OCI-LY7 (cell line): ENCODE measurements around the gene RCE1. TPM values are rescaled to one million over a fixed set of nuclear protein-coding genes. Genes with fewer than 3 reads are reported as not detected.

Experiments
- BruUV-seq: library from RNA; stranded (reverse); fragments of 400-500 nt; replicated peaks from 2 replicates; lab custom pipeline; 2021; lab: Mats Ljungman, UMichigan
- CTCF ChIA-PET: fragments of 300-600 bp; sonication (Branson Sonifier 250); formaldehyde crosslinking; loops from one replicate; lab custom pipeline; 2022; ENCODE audit warnings: antibody characterized with exemption; ENCODE audit not compliant: unreplicated experiment; lab: Charles Lee
- POLR2A ChIA-PET: fragments of 300-600 bp; sonication (Branson Sonifier 250); formaldehyde crosslinking; loops from one replicate; lab custom pipeline; 2022; ENCODE audit warnings: antibody characterized with exemption; lab: Charles Lee
- DNase-seq: peaks from one replicate; pipeline ENCODE4 v3.0.0-alpha.2; 2015; ENCODE audit warnings: low spot score
- H2AFZ ChIP-seq: fragments of 200-600 bp; sonication (generic), shearing (Covaris generic); 2 replicates; pipeline ENCODE4 v1.6.1; 2014; ENCODE audit warnings: mild to moderate bottlenecking, antibody characterized with exemption, low read length, moderate library complexity
- H3K27ac ChIP-seq: fragments of 200-600 bp; sonication (generic); 2 replicates; pipeline ENCODE4 v1.5.1; 2014; ENCODE audit warnings: mixed run types, low read depth, mild to moderate bottlenecking, moderate library complexity, low read length, inconsistent platforms; ENCODE audit not compliant: poor library complexity, severe bottlenecking
- H3K36me3 ChIP-seq: fragments of 200-600 bp; sonication (generic); 2 replicates; pipeline ENCODE4 v1.6.1; 2014; ENCODE audit warnings: mild to moderate bottlenecking, antibody characterized with exemption, low read length, moderate library complexity, mixed read lengths; ENCODE audit not compliant: insufficient read depth
- H3K4me1 ChIP-seq: fragments of 200-600 bp; sonication (generic); 2 replicates; pipeline ENCODE4 v1.5.1; 2014; ENCODE audit warnings: mild to moderate bottlenecking, low read length; ENCODE audit not compliant: insufficient read depth, poor library complexity, severe bottlenecking
- H3K4me2 ChIP-seq: fragments of 200-600 bp; sonication (generic); 2 replicates; pipeline ENCODE4 v1.6.1; 2014; ENCODE audit warnings: mild to moderate bottlenecking, low read length
- H3K4me3 ChIP-seq: fragments of 200-600 bp; sonication (generic); 2 replicates; pipeline ENCODE4 v1.5.1; 2014; ENCODE audit warnings: mild to moderate bottlenecking, low read depth, low read length; ENCODE audit not compliant: poor library complexity, severe bottlenecking
- H3K79me2 ChIP-seq: fragments of 200-600 bp; sonication (generic); 2 replicates; pipeline ENCODE4 v1.6.1; 2016; ENCODE audit warnings: low read depth, mild to moderate bottlenecking, low read length, moderate library complexity, mixed read lengths; ENCODE audit not compliant: insufficient read depth
- H3K9me2 ChIP-seq: fragments of 200-600 bp; sonication (generic); 2 replicates; pipeline ENCODE4 v1.6.1; 2016; ENCODE audit warnings: mild to moderate bottlenecking, low read length, mixed read lengths; ENCODE audit not compliant: insufficient read depth
- H3K9me3 ChIP-seq: fragments of 200-600 bp; sonication (generic); 2 replicates; pipeline ENCODE4 v1.6.1; 2014; ENCODE audit warnings: mild to moderate bottlenecking, mixed run types, low read length, mixed read lengths
- H4K20me1 ChIP-seq: fragments of 200-600 bp; sonication (generic); 2 replicates; pipeline ENCODE4 v1.6.1; 2014; ENCODE audit warnings: mild to moderate bottlenecking, antibody characterized with exemption, low read length, moderate library complexity, mixed read lengths; ENCODE audit not compliant: insufficient read depth
- CTCF ChIP-seq: fragments of 200-600 bp; sonication (generic); conservative IDR thresholded peaks from 2 replicates; pipeline ENCODE4 v1.5.1; 2014; ENCODE audit warnings: mild to moderate bottlenecking, antibody characterized with exemption, low read length, moderate library complexity, mixed read lengths
- EZH2phosphoT487 ChIP-seq: fragments of 200-600 bp; sonication (generic); IDR thresholded peaks from 2 replicates; pipeline ENCODE4 v1.6.1; 2018; ENCODE audit warnings: low read depth, borderline replicate concordance, mild to moderate bottlenecking, mixed run types, antibody characterized with exemption, low read length, moderate library complexity, mixed read lengths
- intact Hi-C: fragments of 100-400 bp; cut with micrococcal nuclease; formaldehyde crosslinking; loops from one replicate; pipeline ENCODE4 v1.10.0; 2022; ENCODE audit not compliant: unreplicated experiment
- total RNA-seq, 2 experiments: library from RNA; depleted of rRNA in 1 of 2; stranded (reverse); fragments of >200 nt in 1 of 2; shearing (Covaris generic) in 1 of 2; gene quantifications; 2 replicates each; pipeline ENCODE4 v1.2.3, GENCODE V29; 2014 to 2022

RCE1 gene
- total RNA-seq, 2 experiments from 2014 or later = 34.9 to 62.9 TPM

- TF ChIP-seq EZH2phosphoT487 = no peak
- TF ChIP-seq CTCF = no peak
- H3K9me2 ChIP-seq = no peaks in the 10 kb centered on the region
- H3K4me1 ChIP-seq = peaks cover 39% of the 10 kb centered on the region
- peaks cover 46% of the 10 kb centered on the region for H3K79me2 ChIP-seq
- intact Hi-C loops = loop anchor here (2.0 to 5.0 kb wide), 2 partner anchors 41 to 360 kb away; partner anchors contain the start of gene DPP3
- no TSS peak for BruUV-seq
- ChIA-PET CTCF (no interaction called here), POLR2A (interaction anchor here (0.8 to 1.2 kb wide), 3 partner anchors 14 to 362 kb away, joined by 3 to 5 read pairs (median 5); partner anchors contain the start of gene DPP3)
- H3K27ac ChIP-seq = peak overlapping the region; percentile 81
- H3K4me2 ChIP-seq = peak overlapping the region; percentile 93
- peaks cover 7% of the 10 kb centered on the region for H4K20me1 ChIP-seq
- peak overlapping the region; percentile 92 for H3K4me3 ChIP-seq
- H2AFZ ChIP-seq = no peak overlapping the region
- no peak for DNase-seq
- H3K9me3 ChIP-seq = no peaks in the 10 kb centered on the region
- peaks cover 64% of the 10 kb centered on the region; the same call in 1 of the 2 replicates for H3K36me3 ChIP-seq
These were observed 1.4 kb upstream of the RCE1 start for GRCh38 chr11:66841861-66842260.

- no peak for TF ChIP-seq CTCF
- no peak for TF ChIP-seq EZH2phosphoT487
- ChIA-PET CTCF (no interaction called here), POLR2A (interaction anchor here (0.8 to 1.2 kb wide), 3 partner anchors 13 to 362 kb away, joined by 3 to 5 read pairs (median 5); partner anchors contain the start of gene DPP3)
- no TSS peak for BruUV-seq
- Histone ChIP-seq H3K27ac (peak overlapping the region; percentile 81), H3K4me1 (peaks cover 39% of the 10 kb centered on the region), H3K4me2 (peak overlapping the region; percentile 93), H3K36me3 (peaks cover 65% of the 10 kb centered on the region; the same call in 1 of the 2 replicates), H4K20me1 (peaks cover 7% of the 10 kb centered on the region), H3K4me3 (peak overlapping the region; percentile 92), H3K9me2 (no peaks in the 10 kb centered on the region), H3K9me3 (no peaks in the 10 kb centered on the region), H2AFZ (peak overlapping the region; percentile 15; the same call in 1 of the 2 replicates), H3K79me2 (peaks cover 46% of the 10 kb centered on the region)
- intact Hi-C loops = loop anchor here (2.0 to 5.0 kb wide), 2 partner anchors 40 to 360 kb away; partner anchors contain the start of gene DPP3
- no peak for DNase-seq
These were observed 743 bp upstream of the RCE1 start for GRCh38 chr11:66842501-66842895.
